HCT116 (cell line): ENCODE results near the gene POLD2. TPM values are rescaled to one million over a fixed set of nuclear protein-coding genes. Genes with fewer than 3 reads are reported as not detected.

Source experiments
- ATAC-seq: fragments of 200-7000 bp; cut with Tn5 transposase; 2 replicates; pipeline ENCODE4 v1.9.1; 2020; ENCODE audit warnings: mild to moderate bottlenecking, moderate library complexity
- BruUV-seq: library from RNA; stranded (reverse); fragments of 400-500 nt; replicated peaks from 2 replicates; lab custom pipeline; 2021; lab: Mats Ljungman, UMichigan
- CTCF ChIA-PET: fragments of 300-600 bp; sonication (Branson Sonifier 250); formaldehyde crosslinking; loops from one replicate; lab custom pipeline; 2021; ENCODE audit warnings: antibody characterized with exemption; lab: Charles Lee
- POLR2A ChIA-PET: fragments of 300-600, 350-600 bp; sonication (Branson Sonifier 250); formaldehyde crosslinking; loops from one replicate; lab custom pipeline; 2021; ENCODE audit warnings: antibody characterized with exemption; lab: Charles Lee
- RAD21 ChIA-PET, 2 experiments: fragments of 300-600 bp; sonication (Branson Sonifier 250); formaldehyde crosslinking; loops; one replicate each; lab custom pipeline; 2023; ENCODE audit warnings: low total read pairs in 2 of 2; ENCODE audit not compliant: uncharacterized antibody in 2 of 2, unreplicated experiment in 2 of 2, low non-redundant PET in 1 of 2; lab: Charles Lee
- DNase-seq: peaks from one replicate; pipeline ENCODE4 v3.0.0-alpha.2; 2010; ENCODE audit warnings: low read depth, low spot score
- H2AFZ ChIP-seq: fragments of 200-600 bp; shearing (Covaris generic), sonication (generic); 2 replicates; pipeline ENCODE4 v1.6.1; 2017; ENCODE audit warnings: low read depth, mixed run types, mixed read lengths, antibody characterized with exemption, low read length; ENCODE audit not compliant: poor library complexity, severe bottlenecking
- H3K27ac ChIP-seq: 2 replicates; pipeline ENCODE4 v1.5.1; 2012; ENCODE audit warnings: low read depth, low read length
- H3K27me3 ChIP-seq: fragments of 200-600 bp; sonication (generic); 2 replicates; pipeline ENCODE4 v1.6.1; 2016; ENCODE audit warnings: mixed run types, low read length, mixed read lengths; ENCODE audit not compliant: insufficient read depth
- H3K36me3 ChIP-seq, 2 experiments: fragments of 200-500 bp in 1 of 2; fragments of 200-600 bp in 1 of 2; sonication (Bioruptor generic) in 1 of 2; sonication (generic) in 1 of 2; 2 replicates each; pipeline versions ENCODE4 v1.5.1 to v1.6.1; 2014 to 2016; ENCODE audit warnings: low read length in 2 of 2, inconsistent platforms in 1 of 2, mixed read lengths in 1 of 2, mixed run types in 1 of 2; ENCODE audit not compliant: insufficient read depth in 2 of 2, control insufficient read depth in 1 of 2
- H3K4me1 ChIP-seq, 2 experiments: fragments of 200-600 bp in 1 of 2; sonication (generic) in 1 of 2; 2 replicates each; pipeline versions ENCODE4 v1.5.1 to v1.6.1; 2012 to 2017; ENCODE audit warnings: low read length in 2 of 2, inconsistent platforms in 1 of 2, mild to moderate bottlenecking in 1 of 2, mixed read lengths in 1 of 2, mixed run types in 1 of 2, moderate library complexity in 1 of 2; ENCODE audit not compliant: insufficient read depth in 2 of 2, control insufficient read depth in 1 of 2
- H3K4me2 ChIP-seq: fragments of 200-600 bp; sonication (generic); 2 replicates; pipeline ENCODE4 v1.6.1; 2017; ENCODE audit warnings: mixed run types, low read length, mixed read lengths
- H3K4me3 ChIP-seq, 2 experiments: fragments of 200-600 bp in 1 of 2; sonication (generic) in 1 of 2; replicated peaks in 1 of 2; 2 replicates each; pipeline ENCODE4 v1.5.1; 2011 to 2016; ENCODE audit warnings: low read length in 2 of 2, control low read depth in 1 of 2, low read depth in 1 of 2, mild to moderate bottlenecking in 1 of 2, mixed read lengths in 1 of 2, mixed run types in 1 of 2
- H3K79me2 ChIP-seq: fragments of 200-600 bp; sonication (generic); 2 replicates; pipeline ENCODE4 v1.6.1; 2017; ENCODE audit warnings: mild to moderate bottlenecking, mixed run types, low read length, moderate library complexity, mixed read lengths; ENCODE audit not compliant: insufficient read depth
- H3K9ac ChIP-seq: fragments of 200-600 bp; sonication (generic); 2 replicates; pipeline ENCODE4 v1.6.1; 2016; ENCODE audit warnings: low read length, mixed read lengths
- H3K9me2 ChIP-seq: fragments of 200-600 bp; sonication (generic), shearing (Covaris generic); 2 replicates; pipeline ENCODE4 v1.6.1; 2017; ENCODE audit warnings: mixed run types, mild to moderate bottlenecking, moderate library complexity; ENCODE audit not compliant: insufficient read depth
- H3K9me3 ChIP-seq, 2 experiments: fragments of 200-500 bp in 1 of 2; fragments of 200-600 bp in 1 of 2; sonication (Bioruptor generic) in 1 of 2; sonication (generic) in 1 of 2; 2 replicates each; pipeline ENCODE4 v1.6.1; 2014 to 2017; ENCODE audit warnings: low read length in 2 of 2, mixed read lengths in 2 of 2, inconsistent platforms in 1 of 2, low read depth in 1 of 2, mild to moderate bottlenecking in 1 of 2, mixed run types in 1 of 2, moderate library complexity in 1 of 2; ENCODE audit not compliant: control insufficient read depth in 1 of 2, insufficient read depth in 1 of 2
- H4K20me1 ChIP-seq: fragments of 200-600 bp; sonication (generic), shearing (Covaris generic); 2 replicates; pipeline ENCODE4 v1.6.1; 2017; ENCODE audit warnings: mixed run types, mild to moderate bottlenecking, moderate library complexity; ENCODE audit not compliant: insufficient read depth
- CTCF ChIP-seq, 3 experiments: fragments of 200-600 bp in 1 of 3; sonication (generic) in 1 of 3; IDR thresholded peaks in 2 of 3; conservative IDR thresholded peaks in 1 of 3; 2 replicates each; pipeline ENCODE4 v1.5.1; 2012 to 2017; ENCODE audit warnings: low read depth in 2 of 3, low read length in 2 of 3, antibody characterized with exemption in 1 of 3, borderline replicate concordance in 1 of 3, control low read depth in 1 of 3, mild to moderate bottlenecking in 1 of 3, mixed read lengths in 1 of 3, mixed run types in 1 of 3, moderate library complexity in 1 of 3; ENCODE audit not compliant: insufficient read depth in 1 of 3
- ELF1 ChIP-seq: IDR thresholded peaks from 2 replicates; pipeline ENCODE4 v1.6.1; 2012; ENCODE audit warnings: low read depth, borderline replicate concordance
- FOSL1 ChIP-seq: IDR thresholded peaks from 2 replicates; pipeline ENCODE4 v1.6.1; 2012; ENCODE audit warnings: low read depth
- JUND ChIP-seq: IDR thresholded peaks from 2 replicates; pipeline ENCODE4 v1.6.1; 2012
- POLR2A ChIP-seq: IDR thresholded peaks from 2 replicates; pipeline ENCODE4 v1.7.0; 2011; ENCODE audit warnings: borderline replicate concordance; ENCODE audit not compliant: insufficient read depth, insufficient read length; ENCODE audit errors: extremely low read depth
- POLR2AphosphoS5 ChIP-seq: IDR thresholded peaks from 2 replicates; pipeline ENCODE4 v1.6.1; 2011; ENCODE audit warnings: mild to moderate bottlenecking, low read depth, low read length, moderate library complexity
- RAD21 ChIP-seq: IDR thresholded peaks from 2 replicates; pipeline ENCODE4 v1.6.1; 2012; ENCODE audit warnings: low read depth, mild to moderate bottlenecking
- SIN3A ChIP-seq: IDR thresholded peaks from 2 replicates; pipeline ENCODE4 v1.6.1; 2012; ENCODE audit warnings: low read depth
- SP1 ChIP-seq: IDR thresholded peaks from 2 replicates; pipeline ENCODE4 v1.6.1; 2012; ENCODE audit warnings: low read depth
- YY1 ChIP-seq: IDR thresholded peaks from 2 replicates; pipeline ENCODE4 v1.6.1; 2011; ENCODE audit warnings: low read length, low read depth, moderate library complexity, mild to moderate bottlenecking; ENCODE audit not compliant: insufficient replicate concordance; ENCODE audit errors: extremely low read depth
- ZFX ChIP-seq: fragments of 450-650 bp; IDR thresholded peaks from 2 replicates; pipeline ENCODE4 v1.6.1; 2017
- ZNF274 ChIP-seq: fragments of 200-500 bp; sonication (Bioruptor generic); IDR thresholded peaks from 2 replicates; pipeline ENCODE4 v1.6.1; 2014; ENCODE audit warnings: mild to moderate bottlenecking, low read depth, low read length, inconsistent platforms
- intact Hi-C: fragments of 100-400 bp; cut with micrococcal nuclease; formaldehyde crosslinking; loops from 2 replicates; pipeline ENCODE4 v1.10.0; 2022
- total RNA-seq: library from RNA; stranded (reverse); gene quantifications from one replicate; pipeline ENCODE4 v1.2.1, GENCODE V29; 2021; ENCODE audit not compliant: unreplicated experiment
- TF ChIP-seq, protein P1 (sequence below): IDR thresholded peaks from 2 replicates; pipeline ENCODE4 v1.6.1; 2011; ENCODE audit warnings: mild to moderate bottlenecking, low read length, moderate library complexity; ENCODE audit not compliant: insufficient replicate concordance; ENCODE audit errors: extremely low read depth

POLD2 gene
- total RNA-seq, 1 experiment from 2014 or later = 237 TPM

DNA sequence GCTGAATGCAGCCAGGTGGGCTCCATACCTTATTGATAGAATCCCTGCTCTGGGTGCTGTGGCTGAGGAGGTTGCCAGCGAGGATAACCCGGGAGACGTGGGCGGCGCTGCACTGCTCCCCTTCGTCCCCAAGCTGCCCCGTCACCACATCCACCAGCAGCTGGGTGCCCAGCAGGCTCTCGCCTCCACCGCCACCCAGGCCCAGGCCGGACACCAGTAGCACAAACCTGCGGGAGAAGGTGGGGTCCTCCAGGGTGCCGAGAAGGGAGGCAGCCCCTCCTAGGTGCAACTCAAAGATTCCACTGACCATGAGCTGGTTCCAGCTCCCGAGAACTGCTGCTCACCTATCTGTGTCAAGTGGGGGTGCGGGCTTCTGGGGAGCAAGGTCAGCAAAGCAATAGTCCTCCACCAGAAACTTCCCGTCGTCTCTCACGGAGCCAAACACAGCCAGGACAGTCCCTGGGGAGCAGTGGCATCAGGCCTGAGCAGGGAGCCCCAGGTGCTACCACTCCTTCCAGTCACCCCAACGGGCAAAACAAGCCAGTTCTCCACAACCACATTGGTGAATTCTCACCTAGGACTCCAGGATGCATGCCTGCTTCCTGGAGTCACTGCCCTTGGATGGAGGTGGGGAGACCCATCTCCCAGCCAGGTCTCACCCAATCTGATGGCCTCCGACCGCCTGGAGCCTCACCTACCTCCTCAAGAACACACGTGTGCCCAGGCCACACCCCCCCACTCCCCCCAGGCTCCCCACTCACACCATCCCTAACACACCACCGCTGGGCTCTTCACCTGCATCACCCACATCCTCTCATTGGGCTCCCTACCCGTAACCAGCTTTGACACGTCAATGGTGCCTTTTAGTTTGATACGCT lies 6.3 kb downstream of the POLD2 start:
- ATAC-seq (no peak), DNase-seq (no peak)
- no TSS peak for BruUV-seq
- no peaks in the 10 kb centered on the region for H3K27me3 ChIP-seq
- H3K4me2 ChIP-seq = no peak overlapping the region
- H4K20me1 ChIP-seq = no peaks in the 10 kb centered on the region
- no peak overlapping the region for H3K9ac ChIP-seq
- peaks cover 35% of the 10 kb centered on the region for H3K79me2 ChIP-seq
- peaks cover under 1 to 3% of the 10 kb centered on the region in 2 experiments; a peak in 2 of 4 replicates for H3K4me1 ChIP-seq
- peaks cover 31 to 40% of the 10 kb centered on the region in 2 experiments for H3K36me3 ChIP-seq
- intact Hi-C loops = no loop called here
- H3K9me3 ChIP-seq = no peaks in the 10 kb centered on the region
- H3K27ac ChIP-seq = no peak overlapping the region
- H3K9me2 ChIP-seq = no peaks in the 10 kb centered on the region
- ChIA-PET CTCF (no interaction called here), RAD21 (no interaction called here), POLR2A (no interaction called here)
- TF ChIP-seq ZFX = no peak
- no peak for TF ChIP-seq ELF1
- no peak for TF ChIP-seq FOSL1
- no peak for TF ChIP-seq YY1
- no peak overlapping the region for H2AFZ ChIP-seq
- no peak overlapping the region for H3K4me3 ChIP-seq

- Histone ChIP-seq H3K9me2 (no peaks in the 10 kb centered on the region), H3K4me1 (no peaks in the 10 kb centered on the region), H3K79me2 (peaks cover 27% of the 10 kb centered on the region), H3K36me3 (peaks cover 31 to 32% of the 10 kb centered on the region in 2 experiments), H3K9me3 (no peaks in the 10 kb centered on the region), H3K4me2 (no peak overlapping the region), H3K9ac (no peak overlapping the region), H3K4me3 (no peak overlapping the region), H3K27me3 (no peaks in the 10 kb centered on the region), H3K27ac (no peak overlapping the region), H2AFZ (no peak overlapping the region), H4K20me1 (no peaks in the 10 kb centered on the region)
- no TSS peak for BruUV-seq
- ATAC-seq = no peak
- intact Hi-C loops = no loop called here
- ChIA-PET RAD21 (no interaction called here), CTCF (no interaction called here), POLR2A (no interaction called here)
- no peak for DNase-seq
- TF ChIP-seq CTCF (IDR thresholded peaks at IDR 0.05 in 2 of 3, conservative IDR thresholded peaks at IDR 0.05 in 1 of 3; ENCODE audit: borderline replicate concordance in 1 of 3, insufficient read depth in 1 of 3, low read depth in 2 of 3, low read length in 2 of 3) (no peak), SP1 (no peak), ZNF274 (no peak), ZFX (no peak), JUND (no peak), RAD21 (no peak), SIN3A (no peak), FOSL1 (no peak), POLR2A (no peak), POLR2AphosphoS5 (no peak)
- TF ChIP-seq, protein P1, sequence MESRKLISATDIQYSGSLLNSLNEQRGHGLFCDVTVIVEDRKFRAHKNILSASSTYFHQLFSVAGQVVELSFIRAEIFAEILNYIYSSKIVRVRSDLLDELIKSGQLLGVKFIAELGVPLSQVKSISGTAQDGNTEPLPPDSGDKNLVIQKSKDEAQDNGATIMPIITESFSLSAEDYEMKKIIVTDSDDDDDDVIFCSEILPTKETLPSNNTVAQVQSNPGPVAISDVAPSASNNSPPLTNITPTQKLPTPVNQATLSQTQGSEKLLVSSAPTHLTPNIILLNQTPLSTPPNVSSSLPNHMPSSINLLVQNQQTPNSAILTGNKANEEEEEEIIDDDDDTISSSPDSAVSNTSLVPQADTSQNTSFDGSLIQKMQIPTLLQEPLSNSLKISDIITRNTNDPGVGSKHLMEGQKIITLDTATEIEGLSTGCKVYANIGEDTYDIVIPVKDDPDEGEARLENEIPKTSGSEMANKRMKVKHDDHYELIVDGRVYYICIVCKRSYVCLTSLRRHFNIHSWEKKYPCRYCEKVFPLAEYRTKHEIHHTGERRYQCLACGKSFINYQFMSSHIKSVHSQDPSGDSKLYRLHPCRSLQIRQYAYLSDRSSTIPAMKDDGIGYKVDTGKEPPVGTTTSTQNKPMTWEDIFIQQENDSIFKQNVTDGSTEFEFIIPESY = no peak
These were observed 7.1 kb downstream of the POLD2 start for GRCh38 chr7:44116087-44116788.
